ELF-1 (cell line): ENCODE data around the gene PDZD2.
A peak's percentile ranks its signal among the peaks of the same experiment; 100 is the strongest.

Experiments used
- DNase-seq: peaks from one replicate; pipeline ENCODE4 v3.0.0-alpha.2; 2016; ENCODE audit warnings: low read depth, low spot score

PDZD2 gene

GRCh38 chr5:31819926-31820516 lies 181.1 kb downstream of the PDZD2 start:
- peak; percentile 45 for DNase-seq

DNA sequence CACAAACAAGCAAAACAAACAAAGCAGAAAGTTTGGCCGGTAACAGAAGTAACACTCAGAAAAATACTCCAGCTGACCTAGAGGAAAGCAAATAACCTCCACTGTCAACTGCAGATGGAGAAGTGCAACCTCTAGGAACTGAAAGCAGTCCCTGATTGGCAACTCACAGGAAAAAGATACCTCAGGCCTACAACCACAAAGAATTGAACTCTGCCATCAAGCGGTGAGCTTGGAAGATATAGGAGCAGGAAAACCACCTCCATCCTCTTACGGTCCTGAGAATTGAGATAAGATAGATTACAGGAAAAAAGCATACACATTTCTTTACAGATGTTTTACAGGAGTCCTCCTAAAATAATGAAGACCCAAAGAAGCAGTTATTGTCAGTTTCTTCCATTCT lies 184.5 kb downstream of the PDZD2 start:
- DNase-seq, result no peak

- DNase-seq, result no peak
Observed at GRCh38 chr5:31824869-31825517, 186.1 kb downstream of the PDZD2 start.

GRCh38 chr5:31825518-31826068 lies 186.7 kb downstream of the PDZD2 start:
- peak; percentile 67 for DNase-seq

- DNase-seq, result no peak
Observed at GRCh38 chr5:31827867-31828266, 188.9 kb downstream of the PDZD2 start.

DNA sequence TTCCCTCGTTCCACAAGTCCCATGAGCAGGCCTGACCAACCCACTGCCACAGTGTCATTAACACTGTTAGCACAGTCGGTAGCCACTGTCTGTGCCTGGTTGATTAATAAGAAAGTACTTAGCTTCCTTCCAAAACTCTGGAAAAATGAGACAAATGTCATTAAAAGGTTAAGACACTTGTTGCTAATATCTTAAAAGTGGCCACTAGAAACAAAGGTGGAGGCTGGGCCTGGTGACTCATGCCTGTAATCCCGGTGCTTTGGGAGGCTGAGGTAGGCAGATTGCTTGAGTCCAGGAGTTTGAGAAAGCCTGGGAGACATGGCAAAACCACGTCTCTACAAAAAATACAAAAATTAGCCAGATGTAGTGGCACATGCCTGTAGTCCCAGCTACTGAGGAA lies 194.0 kb downstream of the PDZD2 start:
- no peak for DNase-seq

- DNase-seq, result no peak
Observed at GRCh38 chr5:31833710-31834109, 194.8 kb downstream of the PDZD2 start.

GRCh38 chr5:31844622-31845345 lies 205.9 kb downstream of the PDZD2 start:
- no peak for DNase-seq

DNA sequence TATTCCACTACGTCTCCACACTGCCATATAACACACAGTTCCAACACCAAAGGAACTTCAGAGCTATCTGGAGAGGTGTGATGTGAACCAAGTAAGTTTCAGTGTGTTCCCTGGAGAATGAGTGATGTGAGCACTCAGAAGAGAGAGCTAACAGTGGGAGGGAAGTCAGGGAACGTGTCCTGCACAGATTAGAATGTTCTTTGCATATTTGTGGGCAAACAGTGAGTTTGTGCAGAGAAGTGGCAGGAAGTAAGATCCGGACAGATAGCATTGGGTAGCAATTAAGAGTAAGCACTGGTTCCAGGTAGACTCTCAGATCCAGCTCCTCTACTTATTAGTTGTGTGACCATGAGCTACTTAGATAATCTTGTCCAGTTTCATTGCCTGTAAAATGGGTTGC lies 206.4 kb downstream of the PDZD2 start:
- DNase-seq, result no peak

DNA sequence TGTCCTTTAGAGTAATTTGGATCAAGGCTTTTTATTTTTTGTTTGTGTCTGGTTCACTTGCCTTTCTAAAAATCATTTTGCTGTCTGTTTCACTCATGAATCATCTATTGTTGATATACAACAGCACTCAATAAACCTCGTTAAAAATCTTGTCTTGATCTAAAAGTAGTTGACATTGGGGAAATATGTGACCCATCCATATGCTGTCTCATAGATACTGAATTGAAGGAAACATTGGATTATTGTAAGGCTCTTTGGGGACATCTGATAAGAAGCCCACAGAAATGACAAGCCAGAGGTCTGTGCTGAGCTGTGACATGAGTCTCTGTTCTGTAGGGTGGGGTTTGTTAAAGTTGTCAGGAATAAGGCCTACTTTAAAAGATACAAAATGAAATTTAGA lies 208.0 kb downstream of the PDZD2 start:
- no peak for DNase-seq

GRCh38 chr5:31847354-31847753 lies 208.4 kb downstream of the PDZD2 start:
- DNase-seq, result no peak

GRCh38 chr5:31850981-31851689 lies 212.2 kb downstream of the PDZD2 start:
- DNase-seq, result no peak

DNA sequence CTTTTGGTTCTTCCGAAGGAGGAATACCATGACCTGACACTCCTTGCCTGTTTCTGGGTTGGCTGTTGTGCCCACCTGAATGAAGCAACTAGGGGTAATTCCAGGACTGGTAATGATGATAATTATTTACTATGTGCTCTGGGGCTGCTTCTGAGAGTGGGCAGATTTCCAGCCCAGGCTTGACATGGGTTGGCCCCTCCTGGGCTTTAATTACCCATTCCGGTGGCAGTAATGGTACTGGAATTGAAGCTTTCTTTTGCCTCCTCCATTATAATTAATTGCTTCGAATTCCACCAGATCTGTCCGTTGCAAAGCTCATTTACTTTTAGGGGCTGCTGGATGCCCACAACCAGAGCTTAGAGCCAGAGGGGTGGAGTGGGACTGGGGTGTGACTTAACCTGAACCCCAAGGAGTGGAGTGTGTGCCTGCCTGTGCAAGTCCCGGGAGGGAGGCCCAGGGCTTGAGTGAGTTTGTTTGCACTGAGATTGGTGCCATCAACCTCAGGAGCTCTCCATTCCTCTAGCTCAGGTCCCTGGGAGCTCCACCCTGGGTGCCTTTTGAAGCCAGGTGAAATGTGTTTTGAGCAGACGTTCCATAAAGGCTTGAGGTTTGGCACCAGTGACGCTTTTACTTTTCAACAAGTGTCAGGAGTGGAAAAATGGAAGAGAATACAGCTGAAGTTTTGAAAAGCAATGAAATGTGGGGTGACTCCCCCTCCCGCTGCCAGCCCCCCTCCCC lies 214.6 kb downstream of the PDZD2 start:
- DNase-seq, result peak; percentile 28

DNA sequence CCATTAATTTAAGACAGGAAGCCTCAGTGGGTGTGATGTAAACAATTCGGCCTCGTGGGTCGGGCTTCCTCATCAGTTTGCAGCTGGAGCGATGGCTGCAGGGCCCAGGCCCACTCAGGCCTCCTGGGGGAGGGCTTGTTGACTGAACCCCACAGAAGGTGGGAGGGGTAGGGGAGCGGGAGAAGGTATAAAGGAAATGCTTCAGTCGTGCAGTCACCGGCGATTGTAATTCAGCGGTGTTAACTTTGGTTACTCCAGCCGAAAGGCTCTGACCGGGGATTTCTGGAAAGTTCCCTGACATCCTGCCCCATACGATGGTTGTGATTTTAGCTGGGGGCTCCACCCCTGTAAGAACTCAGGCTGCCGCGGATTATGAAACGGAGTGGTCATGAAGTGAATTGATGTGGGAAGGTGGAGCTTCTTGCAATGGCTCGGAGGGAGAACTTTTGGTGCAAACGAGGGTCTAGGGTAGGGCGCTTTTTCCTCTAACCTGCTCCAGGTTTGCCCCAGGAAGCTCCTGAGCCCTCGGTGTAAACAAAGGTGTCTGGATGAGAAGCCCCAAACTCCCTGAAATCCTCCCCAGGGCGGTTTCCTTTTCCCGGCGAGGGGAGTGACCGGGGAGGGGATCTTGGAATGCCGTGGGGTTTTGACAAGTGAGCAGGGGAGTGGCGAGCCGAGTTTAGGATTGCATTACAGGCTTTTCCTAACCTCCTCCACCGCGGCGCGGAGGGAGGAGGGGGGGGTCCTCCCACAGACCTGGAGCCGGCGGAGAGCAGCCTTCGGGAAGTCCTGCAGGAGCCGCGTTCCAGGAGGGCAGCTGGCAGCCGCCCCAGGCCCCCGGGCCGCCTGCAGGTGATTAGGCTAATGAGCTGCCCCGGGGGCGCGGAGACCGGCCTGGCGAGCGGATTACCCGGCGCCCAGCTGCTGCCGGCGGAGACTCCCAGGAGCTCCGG lies 215.5 kb downstream of the PDZD2 start:
- peak; percentile 97 for DNase-seq

DNA sequence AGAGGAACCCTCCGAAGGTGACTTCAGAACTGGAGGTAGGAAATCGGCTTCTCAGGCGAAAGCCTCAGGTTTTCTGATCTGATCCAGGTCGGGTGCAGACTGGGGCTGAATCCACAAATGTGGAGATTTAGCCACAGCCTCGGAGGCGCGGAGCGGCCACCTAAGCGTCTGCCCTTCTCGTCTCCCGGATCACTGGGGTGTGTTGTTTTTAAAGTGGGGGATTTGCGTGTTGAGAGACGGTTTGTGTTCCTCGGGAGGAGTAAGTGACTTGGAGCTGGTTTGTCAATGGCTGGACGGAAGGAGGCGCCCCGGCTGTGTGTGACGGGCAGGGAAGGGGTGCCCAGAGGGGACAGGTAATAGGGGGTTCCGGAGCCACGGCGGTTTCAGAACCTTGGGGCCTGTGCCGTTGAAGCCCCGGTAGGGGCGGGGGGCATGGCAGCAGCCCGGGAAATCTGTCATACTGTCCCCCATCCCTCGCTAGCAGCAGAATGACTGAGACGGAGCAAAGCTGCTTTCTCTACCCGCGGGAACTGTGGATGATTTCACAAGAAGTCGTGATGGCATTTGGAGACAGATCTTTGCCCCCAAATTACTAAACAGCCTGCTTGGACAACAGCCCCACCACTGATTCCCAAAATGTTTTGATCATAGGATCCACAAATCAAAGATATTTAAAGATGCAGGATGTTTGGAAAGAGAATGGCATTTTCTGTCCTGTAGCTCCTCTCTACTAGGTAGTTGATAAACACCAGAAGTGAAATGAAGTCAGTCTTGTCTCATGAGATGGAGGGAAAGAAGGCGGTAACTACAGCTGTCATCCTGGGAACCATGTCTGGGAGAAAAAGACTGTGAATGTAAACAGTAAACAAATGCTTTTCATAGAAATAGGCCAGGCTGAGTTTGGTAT lies 216.5 kb downstream of the PDZD2 start:
- no peak for DNase-seq

GRCh38 chr5:31859096-31859495 lies 220.2 kb downstream of the PDZD2 start:
- no peak for DNase-seq

DNA sequence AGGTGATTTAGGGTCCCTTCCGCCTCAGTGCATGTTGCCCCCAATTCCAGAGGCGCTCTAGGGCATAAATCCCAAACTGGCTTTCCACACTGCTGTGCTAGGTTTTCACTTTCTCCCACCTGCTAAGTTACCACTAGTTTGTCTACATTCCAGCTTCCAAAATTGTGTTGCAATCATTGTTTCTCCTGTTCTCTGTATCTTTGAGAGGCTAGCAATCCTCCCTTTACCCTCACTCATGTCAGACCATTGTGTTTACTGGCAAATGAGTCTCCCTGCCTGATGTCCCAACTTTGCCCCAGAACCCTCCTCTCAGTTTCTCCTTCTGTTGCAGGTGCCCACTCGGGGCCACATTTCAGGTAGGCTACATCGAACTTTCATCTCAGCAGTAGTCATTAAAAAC lies 221.3 kb downstream of the PDZD2 start:
- no peak for DNase-seq

- no peak for DNase-seq
Observed at GRCh38 chr5:31860726-31861433, 221.9 kb downstream of the PDZD2 start.

GRCh38 chr5:31861601-31862000 lies 222.7 kb downstream of the PDZD2 start:
- DNase-seq, result no peak
